C4-2B (cell line): ENCODE measurements around the gene NUP35.

Experiments
- ZFX ChIP-seq: fragments of 450-650 bp; IDR thresholded peaks from 2 replicates; pipeline ENCODE4 v1.6.1; 2017
- TF ChIP-seq, protein P1 (sequence below): fragments of 450-650 bp; conservative IDR thresholded peaks from 2 replicates; pipeline ENCODE4 v1.5.1; 2017; ENCODE audit warnings: mild to moderate bottlenecking

DNA sequence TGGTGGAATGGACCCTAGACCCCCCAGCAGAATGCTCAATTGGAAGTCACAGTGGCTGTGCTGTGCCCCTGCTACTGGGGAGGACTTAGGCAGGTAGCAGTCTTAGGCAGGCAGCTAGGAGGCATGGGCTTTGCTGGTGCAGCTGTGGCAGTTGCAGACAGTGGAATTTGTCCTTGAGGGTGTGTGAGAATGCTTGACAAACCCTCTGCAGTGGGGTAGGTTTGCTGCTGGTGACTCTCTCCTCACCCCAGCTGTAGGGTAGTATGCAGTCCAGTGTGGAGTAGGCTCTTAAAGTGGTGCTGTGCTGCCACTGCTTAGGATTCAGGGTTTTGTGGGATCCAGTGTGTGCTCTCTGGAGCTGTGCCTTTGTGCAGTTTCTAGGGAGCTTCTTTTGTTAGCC lies 61.3 kb downstream of the NUP35 start:
- TF ChIP-seq, protein P1, sequence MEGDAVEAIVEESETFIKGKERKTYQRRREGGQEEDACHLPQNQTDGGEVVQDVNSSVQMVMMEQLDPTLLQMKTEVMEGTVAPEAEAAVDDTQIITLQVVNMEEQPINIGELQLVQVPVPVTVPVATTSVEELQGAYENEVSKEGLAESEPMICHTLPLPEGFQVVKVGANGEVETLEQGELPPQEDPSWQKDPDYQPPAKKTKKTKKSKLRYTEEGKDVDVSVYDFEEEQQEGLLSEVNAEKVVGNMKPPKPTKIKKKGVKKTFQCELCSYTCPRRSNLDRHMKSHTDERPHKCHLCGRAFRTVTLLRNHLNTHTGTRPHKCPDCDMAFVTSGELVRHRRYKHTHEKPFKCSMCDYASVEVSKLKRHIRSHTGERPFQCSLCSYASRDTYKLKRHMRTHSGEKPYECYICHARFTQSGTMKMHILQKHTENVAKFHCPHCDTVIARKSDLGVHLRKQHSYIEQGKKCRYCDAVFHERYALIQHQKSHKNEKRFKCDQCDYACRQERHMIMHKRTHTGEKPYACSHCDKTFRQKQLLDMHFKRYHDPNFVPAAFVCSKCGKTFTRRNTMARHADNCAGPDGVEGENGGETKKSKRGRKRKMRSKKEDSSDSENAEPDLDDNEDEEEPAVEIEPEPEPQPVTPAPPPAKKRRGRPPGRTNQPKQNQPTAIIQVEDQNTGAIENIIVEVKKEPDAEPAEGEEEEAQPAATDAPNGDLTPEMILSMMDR: no peak
- TF ChIP-seq ZFX: no peak
